HG03025 (cell line): ENCODE measurements around the gene HSPH1.

Experiments used
- ATAC-seq: cut with Tn5 transposase; IDR thresholded peaks from one replicate; pipeline ENCODE4 v1.9.1; 2021; ENCODE audit warnings: mild to moderate bottlenecking, moderate library complexity; ENCODE audit not compliant: unreplicated experiment, low FRiP score

The HSPH1 gene

GRCh38 chr13:31134039-31134711, 27.5 kb downstream of the HSPH1 start:
- no peak for ATAC-seq

GRCh38 chr13:31133621-31134020, 28.1 kb downstream of the HSPH1 start:
- no peak for ATAC-seq

- ATAC-seq: no peak
Measured at GRCh38 chr13:31131470-31131961, 30.2 kb downstream of the HSPH1 start.

GRCh38 chr13:31129419-31129818, 32.3 kb downstream of the HSPH1 start:
- ATAC-seq: no peak

GRCh38 chr13:31124204-31124603, 37.5 kb downstream of the HSPH1 start:
- no peak for ATAC-seq

- no peak for ATAC-seq
Measured at GRCh38 chr13:31122544-31123260, 39.0 kb downstream of the HSPH1 start.

GRCh38 chr13:31122143-31122542, 39.6 kb downstream of the HSPH1 start:
- no peak for ATAC-seq

GRCh38 chr13:31121379-31122140, 40.1 kb downstream of the HSPH1 start:
- no peak for ATAC-seq

- ATAC-seq: no peak
Measured at GRCh38 chr13:31119966-31120700, 41.6 kb downstream of the HSPH1 start.

GRCh38 chr13:31119526-31119925, 42.2 kb downstream of the HSPH1 start:
- no peak for ATAC-seq

GRCh38 chr13:31116224-31116623, 45.5 kb downstream of the HSPH1 start:
- ATAC-seq: no peak

GRCh38 chr13:31115616-31116015, 46.1 kb downstream of the HSPH1 start:
- ATAC-seq: no peak

GRCh38 chr13:31114641-31115040, 47.1 kb downstream of the HSPH1 start:
- no peak for ATAC-seq

GRCh38 chr13:31111136-31111535, 50.6 kb downstream of the HSPH1 start:
- no peak for ATAC-seq

GRCh38 chr13:31110617-31111016, 51.1 kb downstream of the HSPH1 start:
- no peak for ATAC-seq

- no peak for ATAC-seq
Measured at GRCh38 chr13:31110169-31110568, 51.5 kb downstream of the HSPH1 start.

GRCh38 chr13:31107109-31107508, 54.6 kb downstream of the HSPH1 start:
- no peak for ATAC-seq

GRCh38 chr13:31105856-31106255, 55.8 kb downstream of the HSPH1 start:
- ATAC-seq: no peak

- ATAC-seq: no peak
Measured at GRCh38 chr13:31105020-31105795, 56.5 kb downstream of the HSPH1 start.

- ATAC-seq: no peak
Measured at GRCh38 chr13:31102905-31103304, 58.8 kb downstream of the HSPH1 start.
